Gastrocnemius medialis (tissue), 4 donors: ENCODE data around the gene MYO7A.

Source experiments
- POLR2A ChIP-seq, 2 donors: fragments of 450-650 bp; IDR thresholded peaks; one replicate each; pipeline ENCODE4 v1.6.1; 2017; ENCODE audit warnings: antibody characterized with exemption in 2 of 2, mild to moderate bottlenecking in 2 of 2, moderate library complexity in 2 of 2
- TF ChIP-seq, protein P1 (sequence below), 5 experiments: fragments of 450-650 bp in 3 of 5; fragments of 200-600 bp in 2 of 5; sonication (generic) in 2 of 5; IDR thresholded peaks in 4 of 5; conservative IDR thresholded peaks in 1 of 5; 1 replicate in 4 of 5; 2 replicates in 1 of 5; pipeline ENCODE4 v1.5.1; 2016 to 2019; ENCODE audit warnings: antibody characterized with exemption in 5 of 5, mild to moderate bottlenecking in 3 of 5, moderate library complexity in 3 of 5

DNA sequence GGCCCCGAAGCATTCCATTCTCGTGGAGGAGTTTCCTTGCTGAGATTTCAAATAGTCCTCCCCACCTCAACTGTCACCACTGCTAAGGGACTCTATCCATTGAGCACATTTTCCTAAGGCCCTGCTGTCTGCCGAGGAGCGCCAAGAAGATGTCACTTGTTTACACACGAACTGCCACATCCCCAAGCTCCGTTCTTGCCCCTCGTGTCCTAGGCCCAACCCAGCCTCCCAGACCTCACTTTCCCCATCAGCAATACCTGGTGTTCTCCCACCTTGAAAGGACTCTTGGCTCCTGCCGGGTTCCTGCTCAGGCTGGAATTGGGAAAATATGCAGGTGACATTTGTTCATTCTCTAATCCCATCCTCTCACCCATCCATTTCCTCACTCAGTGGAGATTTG, 4.0 kb upstream of the MYO7A start:
- TF ChIP-seq, protein P1, sequence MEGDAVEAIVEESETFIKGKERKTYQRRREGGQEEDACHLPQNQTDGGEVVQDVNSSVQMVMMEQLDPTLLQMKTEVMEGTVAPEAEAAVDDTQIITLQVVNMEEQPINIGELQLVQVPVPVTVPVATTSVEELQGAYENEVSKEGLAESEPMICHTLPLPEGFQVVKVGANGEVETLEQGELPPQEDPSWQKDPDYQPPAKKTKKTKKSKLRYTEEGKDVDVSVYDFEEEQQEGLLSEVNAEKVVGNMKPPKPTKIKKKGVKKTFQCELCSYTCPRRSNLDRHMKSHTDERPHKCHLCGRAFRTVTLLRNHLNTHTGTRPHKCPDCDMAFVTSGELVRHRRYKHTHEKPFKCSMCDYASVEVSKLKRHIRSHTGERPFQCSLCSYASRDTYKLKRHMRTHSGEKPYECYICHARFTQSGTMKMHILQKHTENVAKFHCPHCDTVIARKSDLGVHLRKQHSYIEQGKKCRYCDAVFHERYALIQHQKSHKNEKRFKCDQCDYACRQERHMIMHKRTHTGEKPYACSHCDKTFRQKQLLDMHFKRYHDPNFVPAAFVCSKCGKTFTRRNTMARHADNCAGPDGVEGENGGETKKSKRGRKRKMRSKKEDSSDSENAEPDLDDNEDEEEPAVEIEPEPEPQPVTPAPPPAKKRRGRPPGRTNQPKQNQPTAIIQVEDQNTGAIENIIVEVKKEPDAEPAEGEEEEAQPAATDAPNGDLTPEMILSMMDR (IDR thresholded peaks at IDR 0.05 in 4 of 5, conservative IDR thresholded peaks at IDR 0.05 in 1 of 5), result no peak
- TF ChIP-seq POLR2A (IDR thresholded peaks at IDR 0.05), result no peak
